ENCODE data around the gene HMGCL.
A peak's percentile ranks its signal among the peaks of the same experiment; 100 is the strongest.
"Not testable (repeated sequence)": the region's sequence is repeated elsewhere in the genome, so short reads cannot be mapped to it uniquely, and the experiment has no call there.

The HMGCL gene

DNA sequence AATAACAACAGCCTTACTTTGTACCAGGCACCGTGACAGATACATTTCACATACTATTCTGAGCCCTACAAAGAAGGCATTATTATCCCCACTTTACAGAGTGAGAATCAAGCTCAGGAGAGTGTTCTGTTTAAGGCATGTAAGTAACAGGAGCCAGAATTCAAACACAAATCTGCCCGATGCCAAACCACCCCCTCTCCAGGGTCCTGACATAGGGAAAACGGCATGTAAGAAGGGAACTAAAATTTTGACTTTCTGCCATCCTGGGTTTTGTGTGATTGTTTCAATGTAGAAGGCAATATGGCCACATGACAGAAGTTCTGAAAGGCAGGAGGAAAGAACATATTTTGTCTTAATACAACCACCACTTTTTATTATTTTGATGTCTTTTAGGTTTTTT, 37.4 kb upstream of the HMGCL start:
- ATAC-seq (ENCODE audit: low read depth) (no peak), DNase-seq (ENCODE audit: low spot score) (no peak)
- TF ChIP-seq, protein P1, sequence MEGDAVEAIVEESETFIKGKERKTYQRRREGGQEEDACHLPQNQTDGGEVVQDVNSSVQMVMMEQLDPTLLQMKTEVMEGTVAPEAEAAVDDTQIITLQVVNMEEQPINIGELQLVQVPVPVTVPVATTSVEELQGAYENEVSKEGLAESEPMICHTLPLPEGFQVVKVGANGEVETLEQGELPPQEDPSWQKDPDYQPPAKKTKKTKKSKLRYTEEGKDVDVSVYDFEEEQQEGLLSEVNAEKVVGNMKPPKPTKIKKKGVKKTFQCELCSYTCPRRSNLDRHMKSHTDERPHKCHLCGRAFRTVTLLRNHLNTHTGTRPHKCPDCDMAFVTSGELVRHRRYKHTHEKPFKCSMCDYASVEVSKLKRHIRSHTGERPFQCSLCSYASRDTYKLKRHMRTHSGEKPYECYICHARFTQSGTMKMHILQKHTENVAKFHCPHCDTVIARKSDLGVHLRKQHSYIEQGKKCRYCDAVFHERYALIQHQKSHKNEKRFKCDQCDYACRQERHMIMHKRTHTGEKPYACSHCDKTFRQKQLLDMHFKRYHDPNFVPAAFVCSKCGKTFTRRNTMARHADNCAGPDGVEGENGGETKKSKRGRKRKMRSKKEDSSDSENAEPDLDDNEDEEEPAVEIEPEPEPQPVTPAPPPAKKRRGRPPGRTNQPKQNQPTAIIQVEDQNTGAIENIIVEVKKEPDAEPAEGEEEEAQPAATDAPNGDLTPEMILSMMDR (IDR thresholded peaks at IDR 0.05; ENCODE audit: poor library complexity, severe bottlenecking), result no peak
- Histone ChIP-seq H3K27ac (ENCODE audit: poor library complexity, severe bottlenecking) (no peak overlapping the region), H3K4me1 (ENCODE audit: insufficient read depth, poor library complexity, severe bottlenecking) (peaks cover 26% of the 10 kb centered on the region), H3K27me3 (ENCODE audit: insufficient read depth, poor library complexity, severe bottlenecking) (no peaks in the 10 kb centered on the region), H3K9me3 (ENCODE audit: severe bottlenecking) (no peaks in the 10 kb centered on the region), H3K36me3 (ENCODE audit: low read depth) (peaks cover 59% of the 10 kb centered on the region), H3K4me3 (ENCODE audit: severe bottlenecking) (no peak overlapping the region)

DNA sequence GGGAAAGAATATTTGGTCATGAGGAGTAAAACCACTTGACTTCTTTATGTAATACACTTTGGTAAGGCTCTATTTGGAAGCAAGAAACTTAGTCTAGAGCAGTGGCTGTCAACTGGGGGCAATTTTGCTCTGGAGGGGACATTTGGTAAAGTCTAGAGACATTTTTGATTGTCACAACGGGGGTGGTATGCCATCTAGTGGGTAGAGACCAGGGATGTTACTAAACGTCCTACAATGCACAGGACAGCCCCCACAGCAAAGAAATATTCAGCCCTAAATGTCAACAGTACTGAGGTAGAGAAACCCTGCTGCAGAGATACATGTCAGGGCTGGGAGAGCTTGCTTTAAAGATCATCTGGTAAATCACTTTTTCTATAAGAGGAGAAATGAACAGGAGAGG, 29.3 kb upstream of the HMGCL start:
- no peaks in the 10 kb centered on the region for H3K27me3 ChIP-seq (ENCODE audit: insufficient read depth, poor library complexity, severe bottlenecking)
- peaks cover 32% of the 10 kb centered on the region for H3K36me3 ChIP-seq (ENCODE audit: low read depth)
- TF ChIP-seq, protein P1 (IDR thresholded peaks at IDR 0.05; ENCODE audit: poor library complexity, severe bottlenecking), result peak; percentile 32
- no peak overlapping the region for H3K4me3 ChIP-seq (ENCODE audit: severe bottlenecking)
- H3K4me1 ChIP-seq (ENCODE audit: insufficient read depth, poor library complexity, severe bottlenecking), result no peaks in the 10 kb centered on the region
- ATAC-seq (ENCODE audit: low read depth) (no peak), DNase-seq (ENCODE audit: low spot score) (no peak)
- H3K9me3 ChIP-seq (ENCODE audit: severe bottlenecking), result no peaks in the 10 kb centered on the region
- no peak overlapping the region for H3K27ac ChIP-seq (ENCODE audit: poor library complexity, severe bottlenecking)

DNA sequence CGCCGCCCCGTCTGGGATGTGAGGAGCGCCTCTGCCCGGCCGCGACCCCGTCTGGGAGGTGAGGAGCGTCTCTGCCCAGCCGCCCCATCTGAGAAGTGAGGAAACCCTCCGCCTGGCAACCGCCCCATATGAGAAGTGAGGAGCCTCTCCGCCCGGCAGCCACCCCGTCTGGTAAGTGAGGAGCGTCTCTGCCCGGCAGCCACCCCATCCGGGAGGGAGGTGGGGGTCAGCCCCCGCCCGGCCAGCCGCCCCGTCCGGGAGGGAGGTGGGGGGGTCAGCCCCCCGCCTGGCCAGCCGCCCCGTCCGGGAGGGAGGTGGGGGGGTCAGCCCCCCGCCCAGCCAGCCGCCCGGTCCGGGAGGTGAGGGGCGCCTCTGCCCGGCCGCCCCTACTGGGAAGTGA, 27.9 kb upstream of the HMGCL start:
- not testable (repeated sequence) for DNase-seq (ENCODE audit: low spot score); H3K27me3 ChIP-seq (ENCODE audit: insufficient read depth, poor library complexity, severe bottlenecking); H3K4me3 ChIP-seq (ENCODE audit: severe bottlenecking); H3K4me1 ChIP-seq (ENCODE audit: insufficient read depth, poor library complexity, severe bottlenecking); H3K27ac ChIP-seq (ENCODE audit: poor library complexity, severe bottlenecking); ATAC-seq (ENCODE audit: low read depth); H3K9me3 ChIP-seq (ENCODE audit: severe bottlenecking)
- peaks cover 25% of the 10 kb centered on the region for H3K36me3 ChIP-seq (ENCODE audit: low read depth)

DNA sequence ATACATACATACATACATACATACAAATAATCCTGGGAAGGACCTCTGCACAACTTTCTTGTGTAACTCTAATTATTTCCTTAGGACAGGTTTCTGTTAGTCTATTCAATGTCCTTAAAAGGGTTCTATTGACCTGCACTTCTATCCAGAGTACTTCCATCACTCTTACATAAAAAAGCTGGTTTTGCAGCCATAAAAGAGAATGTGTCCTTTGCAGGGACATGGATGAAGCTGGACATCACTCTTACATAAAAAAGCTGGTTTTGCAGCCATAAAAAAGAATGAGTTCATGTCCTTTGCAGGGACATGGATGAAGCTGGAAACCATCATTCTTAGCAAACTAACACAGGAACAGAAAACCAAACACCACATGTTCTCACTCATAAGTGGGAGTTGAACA, 26.2 kb upstream of the HMGCL start:
- H3K27me3 ChIP-seq (ENCODE audit: insufficient read depth, poor library complexity, severe bottlenecking), result not testable (repeated sequence)
- H3K36me3 ChIP-seq (ENCODE audit: low read depth), result peaks cover 36% of the 10 kb centered on the region

DNA sequence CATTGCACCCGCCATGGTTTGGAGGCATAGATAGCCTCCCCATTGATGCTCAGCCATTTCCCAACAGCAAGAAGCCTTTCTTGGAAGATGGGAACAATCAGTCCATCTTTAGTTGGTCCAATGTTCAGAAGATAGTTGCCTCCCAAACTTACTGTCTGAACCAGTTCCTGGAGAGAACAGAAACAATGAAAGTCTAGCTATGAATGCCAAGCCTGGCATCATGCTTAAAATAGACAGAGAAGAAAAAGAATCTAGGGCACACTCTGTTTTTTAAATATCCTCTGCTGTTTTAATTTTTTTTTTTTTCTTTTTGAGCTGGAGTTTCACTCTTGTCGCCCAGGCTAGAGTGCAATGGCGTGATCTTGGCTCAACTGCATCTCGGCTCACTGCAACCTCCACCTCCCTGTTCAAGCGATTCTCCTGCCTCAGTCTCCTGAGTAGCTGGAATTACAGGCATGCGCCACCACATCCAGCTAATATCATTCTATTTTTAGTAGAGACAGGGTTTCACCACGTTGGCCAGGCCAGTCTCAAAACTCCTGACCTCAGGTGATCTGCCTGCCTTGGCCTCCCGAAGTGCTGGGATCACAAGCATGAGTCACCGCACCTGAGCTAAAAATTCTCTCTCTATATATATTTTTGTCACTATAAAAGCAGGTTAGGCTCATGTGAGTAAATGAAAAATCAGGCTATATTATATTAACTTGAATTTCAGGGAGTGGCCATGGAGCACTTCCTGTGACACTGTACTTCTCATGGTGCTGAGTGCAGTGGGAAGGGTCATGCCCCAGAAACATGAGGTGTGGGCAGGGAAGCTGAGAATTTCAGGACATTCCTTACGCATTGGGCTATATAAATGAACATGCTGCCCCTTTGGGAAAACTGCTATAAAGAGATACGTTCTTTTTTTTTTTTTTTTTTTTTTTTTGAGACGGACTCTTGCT, 23.7 kb upstream of the HMGCL start:
- TF ChIP-seq, protein P1 (IDR thresholded peaks at IDR 0.05; ENCODE audit: poor library complexity, severe bottlenecking), result no peak
- H3K36me3 ChIP-seq (ENCODE audit: low read depth), result peaks cover 36% of the 10 kb centered on the region
- H3K27ac ChIP-seq (ENCODE audit: poor library complexity, severe bottlenecking), result no peak overlapping the region
- no peak overlapping the region for H3K4me3 ChIP-seq (ENCODE audit: severe bottlenecking)
- H3K4me1 ChIP-seq (ENCODE audit: insufficient read depth, poor library complexity, severe bottlenecking), result no peaks in the 10 kb centered on the region
- H3K9me3 ChIP-seq (ENCODE audit: severe bottlenecking), result no peaks in the 10 kb centered on the region
- H3K27me3 ChIP-seq (ENCODE audit: insufficient read depth, poor library complexity, severe bottlenecking), result no peaks in the 10 kb centered on the region
- ATAC-seq (ENCODE audit: low read depth), result no peak
- no peak for DNase-seq (ENCODE audit: low spot score)

More for the DNA sequence above, 26.2 kb upstream of the HMGCL start:
- not testable (repeated sequence) for ATAC-seq (ENCODE audit: low read depth); DNase-seq (ENCODE audit: low spot score); H3K27ac ChIP-seq (ENCODE audit: poor library complexity, severe bottlenecking); H3K9me3 ChIP-seq (ENCODE audit: severe bottlenecking); H3K4me3 ChIP-seq (ENCODE audit: severe bottlenecking); H3K4me1 ChIP-seq (ENCODE audit: insufficient read depth, poor library complexity, severe bottlenecking)

DNA sequence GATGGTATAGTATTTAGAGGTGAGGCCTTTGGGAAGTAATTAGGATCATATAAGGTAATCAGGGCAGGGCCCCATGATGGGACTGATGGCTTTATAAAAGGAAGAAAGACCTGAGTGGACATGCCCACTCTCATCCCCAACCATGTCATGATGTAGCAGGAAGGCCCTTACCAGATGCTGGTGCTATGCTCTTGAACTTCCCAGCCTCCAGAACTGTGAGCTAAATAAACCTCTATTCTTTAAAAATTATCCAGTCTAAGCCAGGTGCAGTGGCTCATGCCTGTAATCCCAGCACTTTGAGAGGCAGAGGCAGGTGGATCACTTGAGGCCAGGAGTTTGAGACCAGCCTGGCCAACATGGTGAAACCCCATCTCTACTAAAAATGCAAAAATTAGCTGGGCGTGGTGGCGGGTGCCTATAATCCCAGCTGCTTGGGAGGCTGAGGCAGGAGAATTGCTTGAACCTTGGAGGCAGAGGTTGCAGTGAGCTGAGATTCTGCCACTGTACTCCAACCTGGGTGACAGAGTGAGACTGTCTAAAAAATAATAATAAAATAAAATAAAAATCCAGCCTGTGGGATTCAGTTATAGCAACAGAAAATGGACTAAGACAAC, 22.4 kb upstream of the HMGCL start:
- H3K4me3 ChIP-seq (ENCODE audit: severe bottlenecking); H3K4me1 ChIP-seq (ENCODE audit: insufficient read depth, poor library complexity, severe bottlenecking); H3K9me3 ChIP-seq (ENCODE audit: severe bottlenecking); H3K27me3 ChIP-seq (ENCODE audit: insufficient read depth, poor library complexity, severe bottlenecking); DNase-seq (ENCODE audit: low spot score); ATAC-seq (ENCODE audit: low read depth); H3K27ac ChIP-seq (ENCODE audit: poor library complexity, severe bottlenecking): not testable (repeated sequence)
- H3K36me3 ChIP-seq (ENCODE audit: low read depth), result peaks cover 36% of the 10 kb centered on the region
